GM18505 (cell line): ENCODE measurements around the gene FHIT.

ENCODE experiments used
- ATAC-seq: cut with Tn5 transposase; IDR thresholded peaks from one replicate; pipeline ENCODE4 v1.9.1; 2021; ENCODE audit not compliant: unreplicated experiment
- POLR2A ChIP-seq: IDR thresholded peaks from 4 replicates; pipeline ENCODE4 v1.6.1; 2011; ENCODE audit warnings: borderline replicate concordance; ENCODE audit not compliant: insufficient read depth, insufficient read length; ENCODE audit errors: extremely low read depth

The FHIT gene

DNA sequence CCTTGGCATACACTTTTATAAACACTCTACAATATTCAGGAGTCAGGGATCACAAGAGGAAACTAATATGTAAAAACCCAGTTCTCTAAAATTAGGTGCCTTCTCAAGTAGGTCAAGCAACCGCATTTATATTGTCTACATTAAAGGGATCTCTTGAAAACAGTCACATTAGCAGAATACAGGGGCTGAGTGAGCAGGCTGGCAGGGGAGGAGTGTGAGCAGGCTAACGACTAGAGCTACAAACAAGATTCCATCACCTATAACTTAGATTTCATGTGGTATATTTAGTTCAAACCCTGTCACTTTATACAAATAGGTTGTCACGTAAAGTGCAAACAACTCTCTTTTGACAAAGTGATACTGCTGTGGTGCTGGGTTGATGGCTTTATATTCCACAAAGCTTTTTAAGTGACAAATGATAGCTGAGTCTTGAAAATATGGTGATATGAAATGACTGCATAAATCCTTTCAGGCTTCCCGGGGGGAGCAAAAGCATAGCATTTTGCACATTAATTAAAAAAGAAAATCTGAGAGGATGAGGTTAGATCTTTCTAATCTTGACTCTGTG lies 937.9 kb downstream of the FHIT start:
- no peak for TF ChIP-seq POLR2A
- no peak for ATAC-seq

DNA sequence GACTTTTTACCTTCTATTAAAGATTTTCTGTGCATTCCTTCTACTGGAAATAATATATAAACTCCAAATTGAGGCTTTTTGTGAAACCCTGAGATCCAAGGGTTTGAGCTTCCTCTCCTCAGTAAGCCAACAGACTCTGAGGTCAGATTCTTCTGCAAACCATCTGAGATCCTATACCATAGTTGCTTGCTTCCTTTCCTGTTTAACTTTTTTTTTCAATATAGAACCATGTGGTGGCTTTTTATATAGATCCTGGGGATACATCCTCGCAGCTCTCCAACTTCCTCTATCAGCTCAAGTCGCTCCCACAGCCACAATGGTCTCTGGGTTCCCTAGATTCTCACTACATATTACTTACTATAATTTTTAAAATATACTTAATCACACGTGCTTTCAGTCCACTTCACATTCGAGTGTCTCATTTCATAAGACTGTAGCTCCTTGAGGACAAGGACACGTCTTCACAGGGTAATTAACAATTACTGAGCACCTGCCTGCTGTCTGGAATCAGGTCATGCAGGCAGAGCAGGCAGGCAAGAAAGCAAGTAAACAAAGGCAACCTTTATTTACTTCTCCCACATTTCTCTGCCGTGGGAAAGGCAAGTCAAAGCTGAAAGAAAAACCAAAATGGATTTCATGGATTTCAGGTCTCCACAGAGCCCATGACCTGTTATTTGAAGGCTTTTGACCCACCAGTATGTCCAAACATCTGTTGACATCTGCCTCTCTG lies 941.5 kb downstream of the FHIT start:
- no peak for TF ChIP-seq POLR2A
- no peak for ATAC-seq

DNA sequence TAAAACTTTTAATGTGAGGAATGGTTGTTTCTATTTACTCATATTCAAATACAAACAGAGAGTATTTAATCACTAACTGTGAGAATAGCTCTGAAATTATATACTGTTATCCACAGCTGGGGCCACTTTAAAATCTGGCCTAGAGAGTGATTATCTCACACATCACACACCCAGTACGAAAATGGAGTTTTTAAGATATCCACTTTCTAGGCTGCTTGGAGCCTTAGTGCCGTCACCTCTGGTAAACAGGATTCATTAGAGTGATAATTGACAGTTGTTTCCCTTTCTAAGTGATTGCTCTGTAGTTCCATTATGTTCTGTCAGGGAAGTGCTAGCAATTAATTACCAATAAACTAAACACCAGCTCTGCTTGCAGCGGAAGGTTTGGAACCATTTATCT lies 942.4 kb downstream of the FHIT start:
- no peak for ATAC-seq
- TF ChIP-seq POLR2A = no peak

DNA sequence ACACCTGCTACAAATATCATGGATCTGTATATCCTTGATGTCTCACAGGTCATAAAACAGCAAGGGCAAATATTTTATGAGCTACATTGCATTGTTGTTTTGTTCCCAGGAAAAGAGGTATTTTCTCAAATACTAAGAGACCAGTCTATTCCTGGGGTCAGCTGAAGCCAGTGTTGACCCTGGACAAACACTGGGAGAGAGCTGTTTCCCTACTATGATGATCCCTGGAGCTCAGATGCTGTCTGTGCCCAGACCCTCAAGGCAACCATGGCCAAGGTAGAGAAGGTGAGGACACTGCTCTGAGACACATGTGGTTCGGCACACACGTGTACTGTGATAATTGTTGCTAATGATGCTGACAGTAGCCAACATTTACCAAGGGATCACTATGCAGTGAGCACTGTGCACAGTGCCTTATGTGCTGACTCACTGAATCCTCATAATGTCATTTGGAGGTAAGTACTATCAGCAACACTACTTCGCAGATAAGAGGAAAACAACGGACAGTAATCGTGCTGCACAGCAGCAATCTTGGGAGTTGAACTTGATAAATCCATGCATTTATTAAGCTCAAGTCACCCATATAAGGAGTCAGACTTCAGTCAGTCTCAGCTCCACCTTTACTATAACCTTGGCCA lies 943.6 kb downstream of the FHIT start:
- TF ChIP-seq POLR2A = no peak
- ATAC-seq = no peak

DNA sequence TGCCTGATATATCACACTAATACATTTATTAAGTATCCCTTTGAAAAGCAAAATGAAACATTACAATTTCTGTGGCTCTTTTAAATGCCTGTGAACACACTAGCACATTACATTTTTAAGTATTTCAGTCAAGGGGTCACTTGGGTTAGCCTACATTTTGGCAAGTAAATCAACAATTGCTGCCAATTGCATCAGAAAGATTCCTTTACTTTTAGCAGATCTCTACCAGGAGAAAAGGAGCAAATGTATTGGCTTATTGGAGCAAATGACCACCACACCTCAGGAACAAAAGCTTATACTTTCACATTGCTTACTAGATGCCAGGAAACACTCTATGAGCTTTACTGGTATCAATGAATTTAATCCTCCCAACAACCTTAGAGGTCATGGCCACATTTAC lies 947.1 kb downstream of the FHIT start:
- TF ChIP-seq POLR2A = no peak
- ATAC-seq = no peak

DNA sequence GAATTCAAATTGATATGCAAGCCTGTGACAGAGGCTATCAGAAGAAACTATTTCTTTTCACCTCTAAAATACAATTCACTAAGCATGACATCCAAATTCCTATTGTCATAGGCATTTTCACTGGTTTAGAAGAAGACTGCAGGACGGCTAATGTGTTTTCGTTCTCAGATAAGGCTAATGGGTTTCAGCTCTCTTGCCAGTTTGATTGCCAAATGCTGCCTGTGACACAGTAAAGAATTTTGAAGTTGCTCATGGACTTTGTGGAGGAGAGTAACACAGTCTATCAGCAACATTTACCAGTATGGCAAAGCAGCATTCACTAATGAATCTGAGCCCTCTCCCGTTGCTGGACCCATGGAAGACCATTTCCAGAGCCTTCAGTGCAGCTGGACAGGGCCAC lies 948.1 kb downstream of the FHIT start:
- ATAC-seq = no peak
- TF ChIP-seq POLR2A = no peak

DNA sequence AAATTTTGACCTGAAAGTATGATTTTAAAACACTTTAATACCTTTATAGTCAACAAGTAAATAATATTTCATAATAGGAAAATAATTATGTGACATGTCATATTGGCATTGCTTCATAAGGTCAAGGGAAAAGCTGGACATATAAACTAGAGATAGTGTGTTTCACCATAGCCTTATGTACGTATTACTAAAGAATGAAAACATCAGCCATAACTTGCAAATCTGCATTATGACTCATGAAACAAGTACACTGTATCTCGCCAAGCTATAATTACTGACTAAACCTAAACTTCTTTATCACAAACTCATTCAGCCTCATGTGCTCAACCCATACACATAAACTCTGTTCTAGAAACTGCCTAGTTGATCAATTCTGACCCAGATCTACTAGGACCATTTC lies 950.1 kb downstream of the FHIT start:
- no peak for TF ChIP-seq POLR2A
- ATAC-seq = no peak

DNA sequence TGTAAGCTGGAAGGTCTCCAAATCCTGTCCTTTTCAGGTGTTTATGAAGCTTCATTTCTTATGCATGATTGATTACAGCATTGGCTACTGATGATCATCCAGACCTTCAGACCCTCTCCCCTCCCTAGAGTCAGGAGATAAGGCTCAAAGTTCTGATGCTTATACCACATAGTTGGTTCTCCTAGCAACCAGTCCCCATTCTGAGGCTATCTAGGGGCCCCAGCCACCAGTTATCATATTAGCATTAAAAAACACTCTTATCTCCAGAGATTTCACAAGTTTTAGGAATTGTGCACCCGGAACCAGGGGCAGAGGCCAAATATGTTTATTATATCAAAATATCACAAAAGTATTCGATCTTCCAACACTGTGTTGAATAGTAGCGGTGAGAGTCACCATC lies 953.1 kb downstream of the FHIT start:
- no peak for TF ChIP-seq POLR2A
- ATAC-seq = no peak

DNA sequence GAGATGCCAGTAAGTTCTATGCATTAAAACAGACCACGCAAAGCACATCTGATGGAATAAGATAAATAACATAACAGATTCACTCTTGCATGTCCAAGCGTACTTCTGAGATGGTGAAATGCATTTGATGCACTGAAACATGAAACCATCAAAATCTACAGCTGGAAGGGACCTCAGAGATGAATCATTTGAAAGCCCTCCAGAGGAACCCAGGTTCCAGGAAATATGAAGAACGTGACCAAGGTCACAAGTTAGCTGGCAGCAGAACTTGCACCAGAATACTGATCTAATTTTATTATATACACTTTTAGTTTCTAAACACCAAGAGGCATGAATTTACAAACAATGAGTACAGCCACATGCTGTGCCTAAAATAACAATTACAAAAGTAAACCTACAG lies 957.1 kb downstream of the FHIT start:
- TF ChIP-seq POLR2A = no peak
- ATAC-seq = no peak

DNA sequence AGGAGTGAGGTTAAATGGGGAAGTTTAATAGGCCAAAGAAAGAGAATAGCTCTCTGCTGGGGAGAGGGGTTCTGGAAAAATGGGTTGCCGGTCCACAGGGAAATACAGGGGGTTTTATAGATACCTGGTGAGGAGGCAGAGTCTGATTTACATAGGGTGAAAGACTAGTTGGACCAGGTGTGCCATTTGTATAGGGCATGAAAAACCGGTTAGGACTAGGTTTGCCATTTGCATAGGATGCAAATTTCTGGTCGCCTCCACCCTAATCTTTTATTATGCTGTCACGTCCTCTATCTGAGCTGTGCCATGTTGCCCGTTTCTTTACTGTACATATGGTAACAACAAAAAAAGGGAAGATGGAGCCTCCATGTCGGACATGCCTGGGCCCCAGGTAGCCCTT lies 960.1 kb downstream of the FHIT start:
- TF ChIP-seq POLR2A = no peak
- no peak for ATAC-seq

DNA sequence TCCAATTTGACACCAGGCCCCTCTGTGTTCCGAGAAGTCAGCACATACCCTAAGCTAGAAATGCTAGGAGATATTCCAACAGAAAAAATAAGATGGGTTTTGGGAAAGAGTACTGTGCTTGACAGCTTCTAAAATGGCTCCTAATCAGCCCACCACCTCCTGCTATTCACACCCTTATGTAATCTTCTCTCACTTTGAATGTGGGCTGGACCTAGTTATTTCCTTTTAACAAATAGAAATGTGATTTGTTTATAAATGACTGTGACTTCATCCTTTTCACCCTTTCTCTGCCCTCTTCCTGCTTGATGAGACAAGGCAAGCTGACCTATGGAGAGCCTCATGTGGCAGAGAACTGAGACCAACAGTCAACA lies 961.1 kb downstream of the FHIT start:
- TF ChIP-seq POLR2A = no peak
- ATAC-seq = no peak

DNA sequence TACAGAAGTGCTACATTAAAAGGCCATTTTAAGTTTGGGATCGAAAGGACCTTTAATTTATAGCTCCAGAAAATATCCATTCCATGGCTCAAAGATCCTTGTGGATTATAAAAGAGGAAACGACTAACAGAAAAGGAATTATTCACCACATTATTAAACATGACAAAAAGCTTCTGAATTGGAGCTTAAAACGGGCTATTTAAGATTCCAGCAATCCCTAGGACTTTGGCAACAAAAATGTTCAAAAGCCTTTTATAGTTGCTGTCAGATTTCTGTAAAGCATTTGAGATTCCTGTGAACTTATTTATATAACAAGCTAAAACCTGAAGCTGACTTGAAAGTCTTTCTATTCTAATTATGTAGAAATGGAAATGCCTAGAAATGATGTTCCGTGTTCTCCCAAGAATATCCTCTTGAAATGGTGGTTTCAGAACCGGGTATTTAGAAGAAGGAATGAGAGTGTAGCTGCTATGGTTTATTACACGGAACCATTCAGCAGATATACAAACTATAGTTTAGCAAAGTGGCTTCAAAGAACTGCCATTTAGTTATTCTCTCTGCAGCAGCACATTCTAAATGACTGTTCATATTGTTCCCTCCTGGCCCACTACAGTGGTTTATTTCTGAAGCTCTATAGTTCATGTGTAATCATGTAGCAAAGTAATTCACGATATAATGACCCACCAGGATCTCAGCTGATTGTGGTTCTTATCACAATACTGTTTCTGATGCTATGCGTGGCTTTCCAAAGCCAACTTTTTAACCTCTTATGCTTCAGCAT lies 961.7 kb downstream of the FHIT start:
- no peak for ATAC-seq
- TF ChIP-seq POLR2A = no peak

DNA sequence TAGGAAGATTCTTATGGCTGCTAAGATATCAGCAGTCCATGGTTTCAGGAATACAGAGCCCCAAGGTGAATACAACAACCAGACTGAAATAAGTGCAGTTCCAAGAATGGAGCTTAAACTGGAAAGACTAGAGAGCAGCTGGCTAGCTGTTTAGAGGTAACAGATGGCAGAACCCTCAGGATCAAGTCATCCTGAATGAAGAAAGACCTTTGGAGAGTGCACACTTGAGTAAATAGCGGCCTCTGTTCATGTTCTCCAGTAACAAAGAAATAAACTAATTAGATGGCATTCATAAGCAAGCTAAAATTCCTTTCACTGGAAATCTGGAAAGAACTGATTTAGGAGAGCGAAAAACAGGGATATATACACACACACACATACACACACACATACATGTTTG lies 968.4 kb downstream of the FHIT start:
- ATAC-seq = no peak

More for the DNA sequence above, 968.4 kb downstream of the FHIT start:
- no peak for TF ChIP-seq POLR2A
